ENCODE measurements around the gene IRX3.

IRX3 gene

DNA sequence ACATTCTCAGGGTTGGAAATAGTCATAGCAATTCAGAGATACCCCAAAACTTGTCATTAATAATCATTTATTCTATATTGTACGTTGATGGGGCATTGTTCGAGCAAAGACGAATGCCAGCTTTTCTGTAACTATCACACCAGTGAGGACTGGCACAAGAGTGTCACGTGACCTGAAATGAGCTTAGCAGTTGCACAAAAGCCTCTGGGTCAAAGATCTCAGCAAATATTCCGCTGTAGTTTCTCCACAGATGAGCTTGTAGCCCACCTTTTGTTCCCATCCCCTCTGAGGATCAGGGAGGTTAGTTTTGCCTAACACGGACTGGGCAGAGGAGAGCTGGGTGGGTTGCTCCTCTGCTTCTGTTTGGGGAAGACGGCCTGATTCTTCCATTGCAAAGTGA lies 18.2 kb downstream of the IRX3 start:
- Histone ChIP-seq H2AFZ (ENCODE audit: low read depth, low read length) (no peak overlapping the region), H3K4me1 (ENCODE audit: insufficient read depth, low read length) (no peaks in the 10 kb centered on the region), H3K27ac (ENCODE audit: low read length) (no peak overlapping the region), H3K27me3 (ENCODE audit: insufficient read depth, low read length, poor library complexity) (no peaks in the 10 kb centered on the region), H3K9me3 (ENCODE audit: insufficient read depth, low read length, severe bottlenecking) (no peaks in the 10 kb centered on the region), H3K36me3 (ENCODE audit: insufficient read depth, low read length) (no peaks in the 10 kb centered on the region), H4K20me1 (ENCODE audit: insufficient read depth, low read length) (no peaks in the 10 kb centered on the region), H3K9ac (ENCODE audit: low read depth, low read length) (no peak overlapping the region), H3K4me2 (ENCODE audit: insufficient read depth, low read length) (no peak overlapping the region), H3K79me2 (ENCODE audit: insufficient read depth, low read length) (no peaks in the 10 kb centered on the region), H3K4me3 (ENCODE audit: low read depth in 1 of 2, low read length in 2 of 2) (no peak overlapping the region)
- ATAC-seq (ENCODE audit: insufficient read depth, low read depth), result no peak
- TF ChIP-seq CTCF (IDR thresholded peaks at IDR 0.05; ENCODE audit: borderline replicate concordance, extremely low read depth, low read length, poor library complexity, severe bottlenecking), result no peak
- TF ChIP-seq EZH2 (IDR thresholded peaks at IDR 0.05; ENCODE audit: borderline replicate concordance, low read depth, low read length, severe bottlenecking), result no peak
- DNase-seq, result no peak

DNA sequence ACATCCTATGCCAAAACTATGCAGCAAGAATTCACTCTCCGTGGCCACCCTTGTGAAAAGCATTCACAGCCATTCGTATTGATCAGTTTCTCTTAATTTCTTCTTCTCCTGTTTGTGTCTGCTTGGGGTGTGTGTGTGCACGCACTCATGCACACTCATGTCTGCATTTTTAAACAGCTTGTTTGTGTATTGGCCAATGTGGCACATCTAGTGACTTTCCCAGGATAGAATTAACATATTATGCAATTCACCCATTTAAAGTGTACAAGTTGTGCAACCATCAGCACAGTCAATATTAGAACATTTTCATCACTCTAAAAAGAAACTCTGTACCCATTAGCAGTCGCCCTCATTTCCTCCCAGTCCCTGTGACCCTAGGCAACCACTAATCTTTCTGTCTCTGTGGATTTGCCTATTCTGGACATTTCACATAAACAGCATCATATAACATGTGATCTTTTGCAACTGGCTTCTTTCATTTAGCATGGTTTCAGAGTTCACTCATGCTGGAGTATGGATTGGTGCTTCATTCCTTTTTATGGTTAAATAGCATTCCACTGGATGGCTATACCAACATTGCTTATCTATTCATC lies 20.1 kb downstream of the IRX3 start:
- no peaks in the 10 kb centered on the region for H4K20me1 ChIP-seq (ENCODE audit: insufficient read depth, low read length)
- no peaks in the 10 kb centered on the region for H3K9me3 ChIP-seq (ENCODE audit: insufficient read depth, low read length, severe bottlenecking)
- H3K27me3 ChIP-seq (ENCODE audit: insufficient read depth, low read length, poor library complexity), result no peaks in the 10 kb centered on the region
- no peak overlapping the region for H3K9ac ChIP-seq (ENCODE audit: low read depth, low read length)
- no peaks in the 10 kb centered on the region for H3K4me1 ChIP-seq (ENCODE audit: insufficient read depth, low read length)
- H3K79me2 ChIP-seq (ENCODE audit: insufficient read depth, low read length), result no peaks in the 10 kb centered on the region
- H3K4me2 ChIP-seq (ENCODE audit: insufficient read depth, low read length), result no peak overlapping the region
- H3K27ac ChIP-seq (ENCODE audit: low read length), result no peak overlapping the region
- no peaks in the 10 kb centered on the region for H3K36me3 ChIP-seq (ENCODE audit: insufficient read depth, low read length)
- no peak overlapping the region for H3K4me3 ChIP-seq (ENCODE audit: low read depth in 1 of 2, low read length in 2 of 2)
- no peak overlapping the region for H2AFZ ChIP-seq (ENCODE audit: low read depth, low read length)
- TF ChIP-seq EZH2 (IDR thresholded peaks at IDR 0.05; ENCODE audit: borderline replicate concordance, low read depth, low read length, severe bottlenecking), result no peak
- TF ChIP-seq CTCF (IDR thresholded peaks at IDR 0.05; ENCODE audit: borderline replicate concordance, extremely low read depth, low read length, poor library complexity, severe bottlenecking), result no peak
- ATAC-seq (ENCODE audit: insufficient read depth, low read depth), result no peak
- DNase-seq, result no peak

DNA sequence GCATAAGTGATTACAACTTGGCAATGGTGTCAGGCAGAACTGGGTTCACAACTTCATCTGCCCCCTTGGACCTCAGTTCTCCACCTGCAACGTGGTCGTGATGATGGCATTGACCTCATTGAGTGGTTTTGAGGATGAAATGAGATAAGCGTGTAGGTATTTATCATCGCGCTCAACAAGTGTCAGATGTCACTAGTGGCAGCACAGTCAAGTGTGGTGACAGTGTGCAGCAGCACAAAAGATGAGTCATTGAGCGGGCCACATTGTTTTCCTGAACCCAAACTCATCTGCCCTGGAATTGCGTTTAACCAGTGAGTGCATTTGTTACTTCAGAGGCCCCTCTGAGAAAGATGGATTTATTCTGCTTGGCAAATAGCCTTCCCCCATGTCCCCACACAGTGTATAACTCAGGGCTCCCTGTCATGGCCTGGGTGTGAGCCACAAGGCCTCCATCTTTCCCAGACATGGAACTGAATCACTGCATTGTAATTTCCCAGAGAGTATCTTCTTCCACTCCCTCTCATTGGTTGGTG lies 20.9 kb downstream of the IRX3 start:
- Histone ChIP-seq H2AFZ (ENCODE audit: low read depth, low read length) (no peak overlapping the region), H3K4me1 (ENCODE audit: insufficient read depth, low read length) (no peaks in the 10 kb centered on the region), H3K9ac (ENCODE audit: low read depth, low read length) (no peak overlapping the region), H3K79me2 (ENCODE audit: insufficient read depth, low read length) (no peaks in the 10 kb centered on the region), H3K27ac (ENCODE audit: low read length) (no peak overlapping the region), H4K20me1 (ENCODE audit: insufficient read depth, low read length) (no peaks in the 10 kb centered on the region), H3K4me2 (ENCODE audit: insufficient read depth, low read length) (no peak overlapping the region), H3K4me3 (ENCODE audit: low read depth in 1 of 2, low read length in 2 of 2) (no peak overlapping the region), H3K36me3 (ENCODE audit: insufficient read depth, low read length) (no peaks in the 10 kb centered on the region), H3K27me3 (ENCODE audit: insufficient read depth, low read length, poor library complexity) (no peaks in the 10 kb centered on the region), H3K9me3 (ENCODE audit: insufficient read depth, low read length, severe bottlenecking) (no peaks in the 10 kb centered on the region)
- ATAC-seq (ENCODE audit: insufficient read depth, low read depth) (peak; percentile 52), DNase-seq (no peak)
- no peak for TF ChIP-seq CTCF (IDR thresholded peaks at IDR 0.05; ENCODE audit: borderline replicate concordance, extremely low read depth, low read length, poor library complexity, severe bottlenecking)
- no peak for TF ChIP-seq EZH2 (IDR thresholded peaks at IDR 0.05; ENCODE audit: borderline replicate concordance, low read depth, low read length, severe bottlenecking)
